Measurements from ENCODE around the gene TBC1D4.
"Not testable (repeated sequence)": the region's sequence is repeated elsewhere in the genome, so short reads cannot be mapped to it uniquely, and the experiment has no call there.

TBC1D4 gene

GRCh38 chr13:75445717-75446499, 36.1 kb downstream of the TBC1D4 start:
- DNase-seq (ENCODE audit: low read depth): no peak

- no peak for DNase-seq (ENCODE audit: low read depth)
Observed at GRCh38 chr13:75444016-75444415, 38.0 kb downstream of the TBC1D4 start.

- no peak for DNase-seq (ENCODE audit: low read depth)
Observed at GRCh38 chr13:75443356-75443958, 38.5 kb downstream of the TBC1D4 start.

- no peak for DNase-seq (ENCODE audit: low read depth)
Observed at GRCh38 chr13:75442736-75443234, 39.2 kb downstream of the TBC1D4 start.

- DNase-seq (ENCODE audit: low read depth): no peak
Observed at GRCh38 chr13:75440100-75440499, 41.9 kb downstream of the TBC1D4 start.

- no peak for DNase-seq (ENCODE audit: low read depth)
Observed at GRCh38 chr13:75437582-75438318, 44.2 kb downstream of the TBC1D4 start.

GRCh38 chr13:75434126-75434525, 47.8 kb downstream of the TBC1D4 start:
- DNase-seq (ENCODE audit: low read depth): not testable (repeated sequence)

GRCh38 chr13:75432811-75433244, 49.1 kb downstream of the TBC1D4 start:
- no peak for DNase-seq (ENCODE audit: low read depth)

GRCh38 chr13:75432045-75432444, 49.9 kb downstream of the TBC1D4 start:
- DNase-seq (ENCODE audit: low read depth): peak; percentile 60

- DNase-seq (ENCODE audit: low read depth): no peak
Observed at GRCh38 chr13:75430436-75431209, 51.3 kb downstream of the TBC1D4 start.

- DNase-seq (ENCODE audit: low read depth): no peak
Observed at GRCh38 chr13:75426421-75426820, 55.5 kb downstream of the TBC1D4 start.

- DNase-seq (ENCODE audit: low read depth): no peak
Observed at GRCh38 chr13:75425216-75426009, 56.6 kb downstream of the TBC1D4 start.

GRCh38 chr13:75423946-75424345, 58.0 kb downstream of the TBC1D4 start:
- no peak for DNase-seq (ENCODE audit: low read depth)

GRCh38 chr13:75422028-75422427, 59.9 kb downstream of the TBC1D4 start:
- DNase-seq (ENCODE audit: low read depth): no peak

GRCh38 chr13:75421133-75421532, 60.8 kb downstream of the TBC1D4 start:
- no peak for DNase-seq (ENCODE audit: low read depth)

GRCh38 chr13:75419656-75420055, 62.3 kb downstream of the TBC1D4 start:
- no peak for DNase-seq (ENCODE audit: low read depth)

GRCh38 chr13:75418997-75419396, 63.0 kb downstream of the TBC1D4 start:
- DNase-seq (ENCODE audit: low read depth): no peak

GRCh38 chr13:75418186-75418843, 63.7 kb downstream of the TBC1D4 start:
- no peak for DNase-seq (ENCODE audit: low read depth)

- no peak for DNase-seq (ENCODE audit: low read depth)
Observed at GRCh38 chr13:75417656-75418055, 64.3 kb downstream of the TBC1D4 start.

GRCh38 chr13:75417012-75417384, 65.0 kb downstream of the TBC1D4 start:
- DNase-seq (ENCODE audit: low read depth): no peak

Data from fibroblast of the conjunctiva (primary cell).